NCI-H1048 (cell line): Measurements from ENCODE around the gene ADRM1.

Experiments
- DNase-seq: peaks from one replicate; lab custom pipeline; 2025; lab: John Stamatoyannopoulos, UW

ADRM1 gene

DNA sequence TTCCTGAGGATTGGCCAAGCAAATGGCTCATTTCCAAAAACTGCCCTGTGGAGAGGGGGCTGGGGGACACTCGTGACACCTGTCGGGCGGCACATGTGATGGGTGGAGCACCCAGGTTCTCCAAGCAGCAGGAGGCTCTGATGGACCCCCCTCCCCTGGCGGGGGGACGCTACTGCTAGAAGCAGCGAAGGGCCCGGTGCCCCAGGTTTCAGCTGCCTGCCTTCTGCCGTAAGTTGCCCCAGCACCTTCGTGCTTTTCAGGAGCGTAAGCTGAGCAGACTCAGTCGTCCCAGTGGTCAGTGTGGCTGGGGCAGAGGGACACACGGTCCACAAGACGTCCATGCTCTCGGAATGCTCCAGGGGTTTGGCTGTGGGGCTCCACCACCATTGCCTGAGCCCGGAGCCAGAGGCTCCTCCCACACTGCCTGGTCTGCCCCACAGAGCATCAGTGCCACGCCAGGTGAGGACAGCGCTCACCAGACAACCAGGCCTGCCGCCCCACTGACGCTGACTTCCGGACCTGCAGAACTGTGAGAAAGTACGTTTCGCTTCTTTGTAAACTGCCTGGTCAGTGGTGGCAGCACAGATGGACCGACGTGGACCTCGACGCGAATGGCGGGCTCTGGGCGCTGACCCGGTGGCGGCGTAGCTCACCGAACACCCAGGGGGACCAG lies 4.1 kb upstream of the ADRM1 start:
- no peak for DNase-seq

DNA sequence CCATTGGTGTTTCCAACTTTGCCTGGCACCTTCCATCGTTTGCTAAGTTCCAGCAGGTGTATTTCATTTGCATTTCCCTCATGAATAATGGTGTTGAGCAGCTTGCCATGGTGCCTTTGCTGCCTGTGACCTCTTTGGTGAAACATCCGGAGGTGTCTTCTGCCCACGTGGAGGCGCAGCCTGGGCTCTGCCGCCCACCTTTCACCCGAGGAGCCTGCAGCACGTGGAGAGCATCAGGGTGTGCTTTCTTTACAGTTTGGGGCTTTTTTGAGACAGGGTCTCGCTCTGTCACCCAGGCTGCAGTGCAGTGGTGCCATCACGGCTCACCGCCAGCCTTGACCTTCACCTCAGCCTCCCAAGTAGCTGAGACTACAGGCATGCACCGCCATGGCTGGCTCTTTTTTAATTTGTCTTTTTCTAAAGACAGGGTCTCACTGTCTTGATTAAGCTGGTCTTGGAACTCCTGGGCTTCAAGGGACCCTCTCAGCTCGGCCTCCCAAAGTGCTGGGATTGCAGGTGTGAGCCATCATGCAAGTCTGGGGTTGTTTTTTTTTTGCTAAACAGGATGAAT lies 3.0 kb upstream of the ADRM1 start:
- DNase-seq = no peak

DNA sequence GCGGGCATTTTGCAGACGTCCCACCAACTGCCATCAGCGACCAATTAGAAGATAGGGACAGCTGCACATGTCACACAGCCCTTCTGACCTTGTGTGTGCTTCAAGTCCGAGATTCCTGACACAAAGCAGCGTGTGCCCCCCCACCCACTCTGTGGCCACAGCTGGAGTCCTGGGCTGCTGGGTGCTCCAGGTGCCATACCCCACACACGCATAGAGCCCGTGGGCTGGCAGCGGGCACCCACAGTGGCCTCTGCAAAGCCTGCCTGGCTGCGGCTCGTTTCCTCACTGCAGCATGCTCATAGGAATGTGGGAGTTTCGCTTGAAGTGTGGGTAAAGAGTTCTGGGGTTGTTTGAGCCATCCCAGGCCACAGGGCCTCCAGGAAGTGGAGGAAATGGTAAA lies 2.5 kb upstream of the ADRM1 start:
- DNase-seq = no peak

DNA sequence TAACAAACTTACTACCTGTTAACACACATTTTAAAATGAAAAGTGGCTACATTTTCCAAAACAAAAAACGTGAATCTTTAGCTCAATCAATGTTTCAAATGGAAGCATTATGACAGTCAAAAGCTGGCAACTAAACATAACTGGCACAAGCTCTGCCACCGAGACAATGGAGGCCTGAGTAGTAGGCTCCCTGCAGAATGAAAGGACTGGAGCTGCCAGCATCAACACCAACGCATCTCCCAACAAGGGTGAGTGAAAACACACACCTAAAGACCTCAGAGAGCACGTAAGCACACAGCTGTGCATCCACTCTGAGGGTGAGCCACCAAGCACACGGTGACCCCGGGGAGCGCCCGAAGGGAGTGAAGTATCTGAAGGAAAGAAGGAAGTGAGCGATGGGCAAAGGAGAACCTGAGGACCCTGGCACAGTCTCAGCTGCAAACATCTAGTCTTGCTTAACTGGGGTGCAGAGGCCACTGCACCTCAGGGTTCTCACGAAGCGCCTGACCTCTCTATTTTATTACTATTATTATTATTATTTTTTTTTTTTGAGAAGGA lies 1.6 kb upstream of the ADRM1 start:
- DNase-seq = no peak

DNA sequence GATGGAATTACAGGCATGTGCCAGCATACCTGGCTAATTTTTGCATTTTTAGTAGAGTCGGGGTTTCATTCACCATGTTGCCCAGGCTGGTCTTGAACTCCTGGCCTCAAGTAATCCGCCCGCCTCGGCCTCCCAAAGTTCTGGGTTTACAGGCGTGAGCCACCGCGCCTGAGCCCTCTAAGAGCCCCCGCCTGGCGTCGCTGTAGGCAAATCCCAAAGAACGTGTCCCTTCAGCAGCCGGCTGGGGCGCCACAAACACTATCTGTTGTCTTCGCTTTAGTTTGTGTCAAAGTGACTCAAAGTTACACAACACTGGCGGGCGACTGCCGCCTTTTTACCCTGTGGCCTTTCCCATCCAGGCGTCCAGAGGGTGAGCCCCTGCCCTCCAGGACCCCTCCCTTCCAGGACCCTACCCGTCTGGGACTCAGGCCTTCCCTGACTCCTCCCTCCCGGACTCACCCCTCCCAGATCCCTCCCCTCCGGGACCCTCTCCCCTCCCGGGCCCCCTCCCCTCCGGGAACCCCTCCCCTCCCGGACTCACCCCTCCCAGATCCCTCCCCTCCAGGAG lies 940 bp upstream of the ADRM1 start:
- DNase-seq = peak; percentile 47

DNA sequence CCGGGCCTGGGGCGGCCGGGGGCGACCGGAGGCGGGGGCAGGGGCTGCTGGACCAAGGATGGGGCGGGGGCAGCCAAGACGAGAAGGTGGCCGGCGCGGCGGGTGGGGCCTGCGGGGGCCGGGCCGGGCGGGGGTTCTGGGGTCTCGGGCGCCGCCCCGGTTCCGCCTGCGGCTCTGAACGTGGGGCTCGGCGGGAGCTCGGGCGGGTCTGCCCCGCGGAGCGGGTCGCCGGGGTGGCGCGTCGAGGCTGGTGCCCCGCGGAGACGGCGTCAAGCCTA lies 204 bp downstream of the ADRM1 start:
- no peak for DNase-seq

DNA sequence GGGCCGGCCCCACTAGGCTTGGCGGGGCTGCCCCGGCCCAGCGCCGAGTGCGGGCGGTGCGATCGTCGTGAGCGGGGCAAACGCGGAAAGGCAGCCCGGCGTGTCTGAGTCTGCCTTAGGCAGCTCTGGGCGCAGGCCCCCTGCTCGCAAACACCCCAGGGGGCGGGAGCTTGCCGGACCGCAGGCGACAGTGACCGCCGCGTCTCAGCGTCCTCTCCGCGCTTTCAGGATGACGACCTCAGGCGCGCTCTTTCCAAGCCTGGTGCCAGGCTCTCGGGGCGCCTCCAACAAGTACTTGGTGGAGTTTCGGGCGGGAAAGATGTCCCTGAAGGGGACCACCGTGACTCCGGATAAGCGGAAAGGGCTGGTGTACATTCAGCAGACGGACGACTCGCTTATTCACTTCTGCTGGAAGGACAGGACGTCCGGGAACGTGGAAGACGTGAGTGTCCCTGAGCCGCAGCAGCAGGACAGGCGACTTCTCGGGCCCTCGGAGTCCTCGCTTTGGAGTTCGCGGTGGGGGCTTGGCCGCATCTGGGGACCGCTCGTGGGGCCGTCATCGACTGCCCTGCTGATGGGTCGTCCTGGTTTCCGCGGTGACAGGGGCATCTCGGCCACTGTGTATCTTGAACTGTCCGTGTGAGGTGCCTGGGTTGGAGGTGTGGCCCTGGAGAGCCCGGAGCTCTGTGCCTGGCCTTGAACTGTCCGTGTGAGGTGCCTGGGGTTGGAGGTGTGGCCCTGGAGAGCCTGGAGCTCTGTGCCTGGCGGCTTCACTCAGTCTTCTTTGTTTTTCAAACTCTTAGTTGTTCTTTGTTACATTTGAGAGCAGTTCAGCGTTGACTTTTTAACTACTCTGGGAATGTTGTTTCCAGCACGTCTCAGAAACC lies 786 bp downstream of the ADRM1 start:
- no peak for DNase-seq

DNA sequence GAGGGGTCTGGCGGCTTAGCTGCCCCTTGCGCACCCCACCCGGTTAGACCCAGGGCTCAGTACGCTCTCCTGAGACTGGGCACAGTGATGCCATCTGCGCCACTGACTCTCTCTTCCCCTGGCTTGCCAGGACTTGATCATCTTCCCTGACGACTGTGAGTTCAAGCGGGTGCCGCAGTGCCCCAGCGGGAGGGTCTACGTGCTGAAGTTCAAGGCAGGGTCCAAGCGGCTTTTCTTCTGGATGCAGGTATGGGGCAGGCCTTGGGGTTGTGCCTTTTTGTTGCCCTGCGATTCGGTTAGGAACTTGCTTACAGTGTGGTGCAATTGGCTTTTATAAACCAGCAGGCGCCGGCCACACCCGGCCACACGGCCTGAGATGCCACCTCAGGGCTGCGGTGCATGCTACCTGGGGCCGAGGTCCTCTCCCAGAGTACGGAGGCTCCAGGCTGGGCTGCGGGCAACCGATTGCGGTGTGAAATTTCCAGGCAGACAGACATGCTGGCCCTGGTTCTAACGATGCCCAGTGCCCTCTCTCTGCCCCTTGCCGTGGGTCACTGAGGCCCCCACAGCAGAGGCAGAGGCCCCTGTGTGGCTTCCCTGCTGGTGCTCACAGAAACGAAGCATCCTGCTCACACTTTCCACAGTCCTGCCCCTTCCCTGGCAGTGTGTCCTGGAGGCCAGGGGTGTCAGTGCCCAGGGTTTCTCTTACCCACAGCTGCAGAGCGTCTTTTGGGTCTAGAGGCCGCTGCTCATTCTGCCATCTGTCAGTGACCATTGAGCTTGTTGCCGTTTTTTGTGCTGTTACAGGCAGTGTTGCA lies 1.7 kb downstream of the ADRM1 start:
- DNase-seq = no peak

DNA sequence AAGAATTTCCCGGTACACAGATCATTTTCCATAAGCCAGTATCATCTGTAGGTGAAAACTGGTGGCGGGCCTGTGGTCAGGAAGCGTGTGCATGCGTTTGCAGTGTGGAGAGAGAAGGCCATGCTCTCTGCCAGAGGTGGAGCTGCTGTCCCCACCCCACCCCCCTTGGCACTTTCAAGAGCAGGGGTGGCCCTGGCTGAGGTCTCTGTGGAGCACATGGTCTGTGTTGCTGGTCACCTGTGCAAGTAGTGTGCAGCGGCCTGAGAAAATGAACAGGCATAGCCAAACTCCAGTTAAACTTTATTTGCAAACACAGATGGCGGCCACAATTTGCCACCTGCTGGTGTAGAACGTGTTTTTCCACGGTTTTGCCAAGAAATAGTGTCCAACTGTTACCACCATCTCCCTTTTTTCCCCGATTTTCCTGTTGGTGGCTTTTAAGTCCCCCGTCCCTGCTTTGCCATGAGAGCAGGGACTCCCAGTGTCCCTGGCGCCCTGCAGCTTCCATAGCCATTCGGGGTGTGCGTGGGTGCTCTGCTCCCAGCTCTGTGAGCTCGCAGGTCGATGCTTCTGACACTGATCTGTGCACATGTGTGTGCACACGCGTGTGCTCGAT lies 2.5 kb downstream of the ADRM1 start:
- no peak for DNase-seq

DNA sequence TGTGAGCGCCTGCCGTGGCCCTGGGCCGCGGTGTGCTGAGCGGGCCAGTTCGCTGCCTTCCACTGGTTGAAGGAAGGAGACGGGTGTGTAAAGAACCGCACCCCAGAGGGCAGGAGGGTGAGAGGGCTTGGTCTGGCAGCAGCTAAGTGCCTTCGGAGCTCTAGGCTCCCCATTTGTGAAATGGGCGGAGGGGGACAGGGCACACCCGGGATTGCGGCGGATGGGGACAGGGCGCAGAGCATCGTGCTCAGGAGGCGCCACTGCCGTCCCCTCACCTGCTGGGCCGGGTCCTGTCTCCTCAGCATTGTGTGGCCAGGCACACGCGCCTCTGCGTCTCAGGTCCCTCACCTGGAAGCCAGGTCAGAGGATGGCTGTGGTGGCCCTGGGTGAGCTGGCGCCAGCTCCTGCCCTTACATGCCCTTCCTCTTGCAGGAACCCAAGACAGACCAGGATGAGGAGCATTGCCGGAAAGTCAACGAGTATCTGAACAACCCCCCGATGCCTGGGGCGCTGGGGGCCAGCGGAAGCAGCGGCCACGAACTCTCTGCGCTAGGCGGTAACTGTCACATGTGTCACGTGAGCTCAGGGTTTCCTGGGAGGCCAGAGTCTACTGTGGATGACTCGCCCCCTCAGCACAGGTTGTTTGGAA lies 3.1 kb downstream of the ADRM1 start:
- no peak for DNase-seq

DNA sequence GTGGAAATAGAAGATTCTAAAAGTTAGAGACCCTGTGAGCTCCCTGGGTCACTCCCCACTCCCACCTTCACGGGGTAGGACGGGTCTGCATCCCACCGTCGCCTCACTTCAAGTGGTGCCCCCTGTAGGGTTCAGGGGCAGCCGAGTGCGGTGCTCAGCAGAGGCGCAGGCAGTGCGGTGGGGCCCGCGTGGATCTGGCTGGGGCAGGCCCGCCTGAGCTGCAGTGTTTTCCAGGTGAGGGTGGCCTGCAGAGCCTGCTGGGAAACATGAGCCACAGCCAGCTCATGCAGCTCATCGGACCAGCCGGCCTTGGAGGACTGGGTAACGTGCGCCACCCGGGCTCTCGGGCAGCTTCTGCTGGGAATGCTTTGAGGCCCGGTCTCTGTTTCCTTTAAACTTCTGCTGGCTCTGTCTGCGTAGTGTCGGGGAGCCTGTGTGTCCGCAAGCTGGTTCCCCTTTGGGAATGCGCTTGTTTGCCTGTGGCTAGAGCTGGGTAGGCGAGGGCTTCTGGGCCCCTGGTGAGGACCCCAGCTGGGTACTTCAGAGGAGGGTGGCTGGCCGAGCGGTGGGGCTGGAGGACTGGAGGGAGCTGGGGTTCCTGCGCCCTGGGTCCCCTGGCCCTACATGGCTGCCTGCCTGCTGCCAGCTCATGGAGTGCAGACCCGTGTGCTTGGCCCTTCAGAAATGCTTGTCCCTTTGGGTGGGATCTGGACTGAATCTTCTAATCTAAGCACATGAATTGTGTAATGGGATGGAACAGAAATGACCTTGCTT lies 3.8 kb downstream of the ADRM1 start:
- no peak for DNase-seq

DNA sequence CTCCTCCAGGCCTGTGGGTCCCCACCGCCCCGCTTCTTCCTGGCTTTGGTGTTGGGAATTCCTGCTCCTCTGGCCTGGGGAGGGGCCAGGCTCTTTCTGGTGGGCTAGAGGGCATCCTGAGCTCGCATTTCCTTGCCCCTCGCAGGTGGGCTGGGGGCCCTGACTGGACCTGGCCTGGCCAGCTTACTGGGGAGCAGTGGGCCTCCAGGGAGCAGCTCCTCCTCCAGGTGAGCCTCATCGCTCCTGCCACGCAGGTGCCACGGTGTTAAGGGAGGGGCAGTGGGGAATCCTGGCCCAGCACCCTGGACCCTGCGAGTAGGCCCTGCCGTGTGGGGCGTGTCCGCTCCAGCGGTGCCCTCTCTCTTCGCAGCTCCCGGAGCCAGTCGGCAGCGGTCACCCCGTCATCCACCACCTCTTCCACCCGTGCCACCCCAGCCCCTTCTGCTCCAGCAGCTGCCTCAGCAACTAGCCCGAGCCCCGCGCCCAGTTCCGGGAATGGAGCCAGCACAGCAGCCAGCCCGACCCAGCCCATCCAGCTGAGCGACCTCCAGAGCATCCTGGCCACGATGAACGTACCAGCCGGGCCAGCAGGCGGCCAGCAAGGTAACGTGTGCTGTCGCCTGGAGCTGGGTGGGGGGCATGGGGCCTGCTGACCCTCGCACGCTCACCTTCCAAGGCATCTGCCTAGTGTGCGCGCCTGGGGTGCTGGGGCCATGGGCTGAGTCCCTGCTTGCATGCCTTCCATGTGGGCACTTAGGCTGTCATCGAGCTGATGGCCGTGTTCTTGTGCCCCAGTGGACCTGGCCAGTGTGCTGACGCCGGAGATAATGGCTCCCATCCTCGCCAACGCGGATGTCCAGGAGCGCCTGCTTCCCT lies 4.7 kb downstream of the ADRM1 start:
- DNase-seq = no peak

DNA sequence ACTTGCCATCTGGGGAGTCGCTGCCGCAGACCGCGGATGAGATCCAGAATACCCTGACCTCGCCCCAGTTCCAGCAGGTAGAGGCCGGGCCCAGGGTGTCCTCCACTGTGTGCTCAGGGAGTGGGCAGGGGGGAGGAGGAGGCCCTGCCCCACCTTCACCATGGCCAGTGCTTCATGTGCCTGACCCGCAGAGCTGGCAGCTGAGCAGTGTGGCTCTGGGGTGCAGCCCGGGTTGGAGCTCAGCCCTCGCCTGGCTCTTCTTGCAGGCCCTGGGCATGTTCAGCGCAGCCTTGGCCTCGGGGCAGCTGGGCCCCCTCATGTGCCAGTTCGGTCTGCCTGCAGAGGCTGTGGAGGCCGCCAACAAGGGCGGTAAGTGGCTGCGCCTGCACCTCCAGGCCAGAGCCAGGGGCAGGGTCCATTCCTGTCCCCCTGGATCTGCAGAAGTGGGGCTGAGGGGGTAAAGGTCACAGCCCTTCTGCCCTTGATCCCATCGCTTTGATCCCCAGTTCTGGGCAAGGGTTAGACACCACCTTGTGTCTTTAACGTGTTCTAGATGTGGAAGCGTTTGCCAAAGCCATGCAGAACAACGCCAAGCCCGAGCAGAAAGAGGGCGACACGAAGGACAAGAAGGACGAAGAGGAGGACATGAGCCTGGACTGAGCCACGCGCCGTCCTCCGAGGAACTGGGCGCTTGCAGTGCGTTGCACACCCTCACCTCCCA lies 5.5 kb downstream of the ADRM1 start:
- DNase-seq = no peak

DNA sequence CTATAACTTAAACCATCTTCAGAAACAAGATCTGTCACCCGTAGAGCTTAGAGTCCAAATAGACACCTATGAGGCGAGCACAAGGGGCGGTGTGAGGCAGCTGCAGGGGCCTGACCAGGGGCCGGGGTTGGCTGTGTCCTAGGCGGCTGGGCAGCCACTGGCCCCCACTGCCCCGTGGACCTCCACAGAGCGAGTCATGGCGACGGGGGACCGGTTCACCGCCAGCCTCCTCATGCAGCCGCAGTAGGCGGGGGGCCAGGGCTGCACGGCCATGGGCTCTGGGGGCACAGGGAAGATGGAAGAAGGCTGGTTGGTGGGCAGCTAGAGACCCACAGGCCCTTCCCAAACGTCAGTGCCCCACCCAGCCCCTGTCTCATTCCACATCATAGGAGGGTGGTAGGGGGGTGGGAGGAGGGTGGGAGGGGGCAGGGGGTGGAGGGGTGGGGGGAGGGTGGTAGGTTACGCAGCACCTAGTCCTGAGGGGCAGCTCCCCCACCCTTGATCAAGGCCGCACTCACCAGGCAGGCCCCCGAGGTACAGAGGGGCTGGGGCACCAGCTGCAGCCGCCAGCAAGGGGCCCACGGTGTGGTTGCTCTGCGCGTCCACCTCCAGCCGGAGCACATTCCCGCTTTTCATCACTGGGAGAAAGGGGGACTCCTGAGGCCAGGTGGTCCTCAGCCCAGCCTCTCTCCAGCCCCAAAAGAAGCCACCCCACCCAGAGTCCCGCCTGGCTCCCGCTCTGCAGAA lies 6.6 kb downstream of the ADRM1 start:
- no peak for DNase-seq

DNA sequence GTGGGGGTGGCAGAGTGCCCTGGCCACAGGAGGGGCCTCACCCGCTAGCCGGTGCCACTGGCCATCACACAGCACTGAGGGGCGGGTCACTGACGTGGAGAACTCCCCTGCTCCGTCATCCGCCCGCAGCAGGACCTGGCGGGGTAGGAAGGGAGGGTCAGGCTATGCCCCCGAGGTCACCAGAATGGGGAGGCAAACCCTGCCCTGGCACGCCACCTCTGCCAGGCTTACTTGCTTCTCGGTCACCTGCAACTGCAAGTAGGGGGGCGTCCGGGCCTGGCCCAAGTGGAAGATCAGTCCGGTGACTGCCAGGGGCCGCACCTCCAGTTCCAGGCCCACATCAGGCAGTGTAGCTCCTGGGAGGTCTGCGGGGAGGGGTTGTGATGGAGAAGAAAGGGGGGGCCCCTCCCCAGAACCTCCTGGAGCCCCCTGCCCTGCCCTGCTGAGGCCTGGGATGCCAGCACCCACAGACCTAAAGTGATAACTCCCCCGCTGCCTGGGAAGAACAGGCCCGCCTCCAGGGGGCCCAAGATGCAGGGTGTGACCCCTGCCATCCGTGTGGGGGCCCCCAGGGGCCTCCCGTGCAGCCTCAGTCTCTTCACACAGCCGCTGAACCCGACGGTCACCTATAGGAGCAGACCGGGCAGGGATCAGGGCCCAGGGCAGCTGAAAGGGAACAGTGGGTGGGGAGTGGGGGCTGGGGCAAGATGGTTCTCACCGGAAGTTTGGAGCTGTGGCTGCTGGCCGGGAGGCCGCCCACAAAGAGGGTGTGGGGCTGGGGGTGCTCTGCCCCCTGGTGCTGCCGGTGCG lies 7.4 kb downstream of the ADRM1 start:
- DNase-seq = no peak

DNA sequence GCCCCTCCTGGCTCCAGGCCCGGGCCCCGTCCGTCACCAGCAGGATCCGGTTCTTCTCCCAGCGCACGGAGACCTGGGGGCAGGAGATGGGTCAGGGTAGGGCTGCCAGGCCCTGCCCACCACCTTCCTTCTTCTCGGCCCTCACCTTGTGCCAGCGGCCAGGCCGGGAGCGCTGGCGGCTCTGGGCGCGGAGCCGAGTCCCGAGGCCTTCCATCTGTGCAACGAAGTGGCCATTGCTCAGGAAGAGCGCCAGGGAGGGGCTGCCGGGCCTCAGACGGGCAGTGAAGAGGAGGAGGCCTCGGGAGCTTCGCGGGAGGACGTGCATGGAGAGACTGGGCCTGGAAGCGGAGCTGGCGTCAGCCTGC lies 7.9 kb downstream of the ADRM1 start:
- no peak for DNase-seq

DNA sequence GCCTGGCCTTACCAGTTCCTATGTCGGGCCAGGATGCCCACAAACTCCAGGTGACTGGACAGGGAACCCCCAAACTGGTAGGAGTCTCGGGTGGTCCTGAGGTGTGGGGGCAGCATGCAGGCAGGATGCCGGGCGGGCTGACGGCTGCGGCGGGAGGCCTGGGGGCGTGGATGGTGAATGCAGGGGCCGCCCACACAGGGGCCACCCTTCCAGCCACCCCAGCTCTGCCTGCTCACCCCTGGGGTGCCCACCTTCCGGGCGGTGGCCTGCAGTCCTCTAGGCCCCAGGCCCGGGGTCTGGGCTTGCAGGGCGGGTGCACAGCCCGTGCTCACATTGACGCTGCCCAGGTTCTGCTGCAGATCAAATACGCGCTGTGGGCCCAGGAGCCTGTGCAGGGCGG lies 8.4 kb downstream of the ADRM1 start:
- DNase-seq = no peak
